C4-2B (cell line): ENCODE measurements around the gene OMG.

ENCODE experiments used
- CTCF ChIP-seq: fragments of 450-650 bp; conservative IDR thresholded peaks from 2 replicates; pipeline ENCODE4 v1.5.1; 2017; ENCODE audit warnings: mild to moderate bottlenecking
- ZFX ChIP-seq: fragments of 450-650 bp; IDR thresholded peaks from 2 replicates; pipeline ENCODE4 v1.6.1; 2017

DNA sequence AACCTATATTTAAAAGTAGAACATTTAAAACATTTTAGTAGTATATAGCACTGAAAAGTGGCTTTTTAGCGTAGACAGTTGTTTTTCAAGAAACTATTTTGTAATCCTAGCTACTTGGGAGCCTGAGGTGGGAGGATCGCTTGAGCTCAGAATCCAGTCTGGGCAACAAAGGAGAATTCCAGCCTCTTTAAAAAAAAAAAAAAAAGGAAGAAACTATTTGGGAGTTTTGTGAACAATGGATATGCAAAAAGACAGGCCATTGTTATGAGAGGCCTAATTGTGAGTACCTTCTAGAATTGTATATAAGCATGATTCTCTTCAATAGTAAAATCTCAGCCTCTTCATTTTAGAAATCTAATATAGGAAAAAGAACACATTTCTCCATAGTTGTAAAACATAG is 17.6 kb downstream of the OMG start:
- no peak for TF ChIP-seq CTCF
- no peak for TF ChIP-seq ZFX
